SK-N-SH (cell line): ENCODE measurements around the gene CCR9. TPM values are rescaled to one million over a fixed set of nuclear protein-coding genes. Genes with fewer than 3 reads are reported as not detected.

ENCODE experiments used
- CTCF ChIA-PET: fragments of 300-600, 350-600 bp; formaldehyde crosslinking; extraction: SDS; loops from one replicate; lab custom pipeline; 2021; lab: Yijun Ruan, JAX
- POLR2A ChIA-PET: fragments of 350-600 bp; sonication (Branson Sonifier 250); formaldehyde crosslinking; extraction: SDS; loops from one replicate; lab custom pipeline; 2020; ENCODE audit warnings: antibody characterized with exemption, inconsistent platforms; lab: Yijun Ruan, JAX
- DNase-seq: peaks from one replicate; pipeline ENCODE4 v3.0.0; 2012
- H2AFZ ChIP-seq: fragments of 200-600 bp; sonication (generic); 2 replicates; pipeline ENCODE4 v1.8.1; 2016; ENCODE audit warnings: antibody characterized with exemption, mild to moderate bottlenecking, low read depth
- H3F3A ChIP-seq: fragments of 200-600 bp; sonication (generic); replicated peaks from 2 replicates; pipeline ENCODE3; 2016; ENCODE audit warnings: antibody characterized with exemption, mild to moderate bottlenecking; ENCODE audit not compliant: insufficient read depth
- H3K27ac ChIP-seq, 2 experiments: fragments of 200-500 bp in 1 of 2; fragments of 200-600 bp in 1 of 2; sonication (Bioruptor generic) in 1 of 2; sonication (generic), shearing (Covaris generic) in 1 of 2; 2 replicates each; pipeline versions ENCODE4 v1.5.1 to v1.6.1; 2014 to 2016; ENCODE audit warnings: low read depth in 2 of 2, inconsistent platforms in 1 of 2, low read length in 1 of 2, mild to moderate bottlenecking in 1 of 2, mixed read lengths in 1 of 2
- H3K27me3 ChIP-seq: fragments of 200-600 bp; sonication (generic), shearing (Covaris generic); 2 replicates; pipeline ENCODE4 v1.6.1; 2016; ENCODE audit warnings: mixed run types; ENCODE audit not compliant: insufficient read depth
- H3K36me3 ChIP-seq, 2 experiments: fragments of 200-500 bp in 1 of 2; fragments of 200-600 bp in 1 of 2; sonication (Bioruptor generic) in 1 of 2; sonication (generic) in 1 of 2; replicated peaks in 1 of 2; 2 replicates each; pipeline versions ENCODE3 to v1.5.1; 2014 to 2016; ENCODE audit warnings: low read length in 1 of 2, mild to moderate bottlenecking in 1 of 2; ENCODE audit not compliant: insufficient read depth in 2 of 2, control insufficient read depth in 1 of 2
- H3K4me1 ChIP-seq, 2 experiments: fragments of 200-500 bp in 1 of 2; fragments of 200-600 bp in 1 of 2; sonication (Bioruptor generic) in 1 of 2; sonication (generic), shearing (Covaris generic) in 1 of 2; 2 replicates each; pipeline versions ENCODE4 v1.5.1 to v1.6.1; 2014 to 2016; ENCODE audit warnings: low read depth in 1 of 2, low read length in 1 of 2, mixed run types in 1 of 2; ENCODE audit not compliant: insufficient read depth in 2 of 2, control insufficient read depth in 1 of 2
- H3K4me2 ChIP-seq: fragments of 200-600 bp; sonication (generic), shearing (Covaris generic); 2 replicates; pipeline ENCODE4 v1.6.1; 2017; ENCODE audit warnings: mixed run types
- H3K4me3 ChIP-seq, 2 experiments: fragments of 200-500 bp in 1 of 2; fragments of 200-600 bp in 1 of 2; sonication (Bioruptor generic) in 1 of 2; sonication (generic), shearing (Covaris generic) in 1 of 2; 2 replicates each; pipeline versions ENCODE4 v1.5.1 to v1.8.1; 2014 to 2016; ENCODE audit warnings: low read depth in 2 of 2, inconsistent platforms in 1 of 2, low read length in 1 of 2, mild to moderate bottlenecking in 1 of 2, mixed read lengths in 1 of 2, moderate library complexity in 1 of 2
- H3K79me2 ChIP-seq: fragments of 200-600 bp; sonication (generic); 2 replicates; pipeline ENCODE4 v1.8.1; 2017; ENCODE audit warnings: mild to moderate bottlenecking; ENCODE audit not compliant: insufficient read depth
- H3K9ac ChIP-seq: fragments of 200-600 bp; sonication (generic); 2 replicates; pipeline ENCODE4 v1.6.1; 2017; ENCODE audit warnings: mixed run types
- H3K9me2 ChIP-seq: fragments of 200-600 bp; sonication (generic); 2 replicates; pipeline ENCODE4 v1.6.1; 2017; ENCODE audit warnings: mixed run types
- H3K9me3 ChIP-seq: fragments of 200-600 bp; sonication (generic); 2 replicates; pipeline ENCODE4 v1.6.1; 2017; ENCODE audit warnings: mixed run types, mild to moderate bottlenecking, moderate library complexity
- H4K20me1 ChIP-seq: fragments of 200-600 bp; sonication (generic); 2 replicates; pipeline ENCODE4 v1.6.1; 2017; ENCODE audit warnings: mild to moderate bottlenecking, mixed run types; ENCODE audit not compliant: insufficient read depth
- CHD2 ChIP-seq: fragments of 150-350 bp; IDR thresholded peaks from 2 replicates; pipeline ENCODE4 v1.6.1; 2018; ENCODE audit warnings: low read length; ENCODE audit not compliant: partially characterized antibody
- EP300 ChIP-seq, 2 experiments: IDR thresholded peaks; 2 replicates each; pipeline versions ENCODE4 v1.4.0 to v1.6.1; 2012; ENCODE audit warnings: borderline replicate concordance in 1 of 2, low read depth in 1 of 2, low read length in 1 of 2
- EZH2phosphoT487 ChIP-seq: fragments of 200-600 bp; sonication (generic); IDR thresholded peaks from 2 replicates; pipeline ENCODE4 v1.6.1; 2017; ENCODE audit warnings: low read depth, mixed run types, mild to moderate bottlenecking, antibody characterized with exemption, moderate library complexity, borderline replicate concordance
- FOSL2 ChIP-seq: IDR thresholded peaks from 2 replicates; pipeline ENCODE4 v1.4.0; 2012; ENCODE audit warnings: low read depth, mild to moderate bottlenecking, moderate library complexity, borderline replicate concordance
- FOXJ3 ChIP-seq: sonication (generic); formaldehyde crosslinking; IDR thresholded peaks from 2 replicates; pipeline ENCODE4 v1.5.1; 2020; ENCODE audit warnings: mild to moderate bottlenecking, missing genetic modification reagents
- GABPA ChIP-seq: IDR thresholded peaks from 2 replicates; pipeline ENCODE4 v1.4.0; 2012; ENCODE audit warnings: low read depth, mild to moderate bottlenecking
- GATA2 ChIP-seq: sonication (generic); formaldehyde crosslinking; IDR thresholded peaks from 2 replicates; pipeline ENCODE4 v1.5.0; 2020; ENCODE audit warnings: mild to moderate bottlenecking, missing genetic modification reagents
- JUND ChIP-seq: IDR thresholded peaks from 2 replicates; pipeline ENCODE4 v1.4.0; 2012
- MEF2A ChIP-seq: IDR thresholded peaks from 2 replicates; pipeline ENCODE4 v1.4.0; 2012; ENCODE audit warnings: low read depth, borderline replicate concordance
- MXI1 ChIP-seq: IDR thresholded peaks from 2 replicates; pipeline ENCODE4 v1.6.1; 2012; ENCODE audit warnings: mild to moderate bottlenecking, low read depth, low read length, improper control_type of control experiment
- RAD21 ChIP-seq: IDR thresholded peaks from 2 replicates; pipeline ENCODE4 v1.6.1; 2012; ENCODE audit warnings: mild to moderate bottlenecking, low read length
- RFX5 ChIP-seq: IDR thresholded peaks from 2 replicates; pipeline ENCODE4 v1.6.1; 2012; ENCODE audit warnings: mild to moderate bottlenecking, improper control_type of control experiment, low read length
- SIN3A ChIP-seq: IDR thresholded peaks from 2 replicates; pipeline ENCODE4 v1.6.1; 2012; ENCODE audit warnings: low read depth, mild to moderate bottlenecking, low read length, moderate library complexity, borderline replicate concordance
- TCF12 ChIP-seq: IDR thresholded peaks from 2 replicates; pipeline ENCODE4 v1.4.0; 2012
- TEAD4 ChIP-seq: IDR thresholded peaks from 2 replicates; pipeline ENCODE4 v1.4.0; 2012; ENCODE audit warnings: mild to moderate bottlenecking, borderline replicate concordance; ENCODE audit not compliant: insufficient read depth
- WGBS: methylation state at CpG from one replicate; pipeline ENCODE4 v1.1.6; 2017; ENCODE audit warnings: low lambda C conversion rate; 5-methylcytosine and 5-hydroxymethylcytosine counted together
- polyA plus RNA-seq, 3 experiments: library from polyadenylated mRNA; depleted of rRNA; stranded (reverse); fragments of >200 nt; gene quantifications; 2 replicates each; pipeline ENCODE4 v1.2.3, GENCODE V29; 2012
- TF ChIP-seq, protein P1 (sequence below): IDR thresholded peaks from 2 replicates; pipeline ENCODE4 v1.4.0; 2012; ENCODE audit warnings: low read depth, borderline replicate concordance
- TF ChIP-seq, protein P2 (sequence below): IDR thresholded peaks from 2 replicates; pipeline ENCODE4 v1.4.0; 2012; ENCODE audit warnings: low read depth
- TF ChIP-seq, protein P3 (sequence below): IDR thresholded peaks from 2 replicates; pipeline ENCODE4; 2012
- TF ChIP-seq, protein P4 (sequence below): fragments of 200-600 bp; sonication (generic); IDR thresholded peaks from 2 replicates; pipeline ENCODE4 v1.6.1; 2017; ENCODE audit warnings: antibody characterized with exemption, mild to moderate bottlenecking, moderate library complexity

The CCR9 gene
- polyA plus RNA-seq, 1 of the 3 experiments (the other 2 are of a cell fraction): not detected

- Histone ChIP-seq H3K4me2 (no peak overlapping the region), H3K79me2 (no peaks in the 10 kb centered on the region), H3K9ac (no peak overlapping the region), H3K4me1 (peaks cover 0 to 3% of the 10 kb centered on the region in 2 experiments; a peak in 1 of 4 replicates), H3K36me3 (no peaks in the 10 kb centered on the region), H4K20me1 (no peaks in the 10 kb centered on the region), H3K27ac (no peak overlapping the region), H3K27me3 (no peaks in the 10 kb centered on the region), H3K4me3 (no peak overlapping the region), H3F3A (no peaks in the 10 kb centered on the region), H2AFZ (no peak overlapping the region), H3K9me3 (no peaks in the 10 kb centered on the region), H3K9me2 (no peaks in the 10 kb centered on the region)
- 50% methylated on average over 4 of the region's 4 CpGs for WGBS
- POLR2A ChIA-PET: no interaction called here
- no peak for DNase-seq
- no peak for TF ChIP-seq SIN3A
- TF ChIP-seq RAD21: no peak
- TF ChIP-seq, protein P1, sequence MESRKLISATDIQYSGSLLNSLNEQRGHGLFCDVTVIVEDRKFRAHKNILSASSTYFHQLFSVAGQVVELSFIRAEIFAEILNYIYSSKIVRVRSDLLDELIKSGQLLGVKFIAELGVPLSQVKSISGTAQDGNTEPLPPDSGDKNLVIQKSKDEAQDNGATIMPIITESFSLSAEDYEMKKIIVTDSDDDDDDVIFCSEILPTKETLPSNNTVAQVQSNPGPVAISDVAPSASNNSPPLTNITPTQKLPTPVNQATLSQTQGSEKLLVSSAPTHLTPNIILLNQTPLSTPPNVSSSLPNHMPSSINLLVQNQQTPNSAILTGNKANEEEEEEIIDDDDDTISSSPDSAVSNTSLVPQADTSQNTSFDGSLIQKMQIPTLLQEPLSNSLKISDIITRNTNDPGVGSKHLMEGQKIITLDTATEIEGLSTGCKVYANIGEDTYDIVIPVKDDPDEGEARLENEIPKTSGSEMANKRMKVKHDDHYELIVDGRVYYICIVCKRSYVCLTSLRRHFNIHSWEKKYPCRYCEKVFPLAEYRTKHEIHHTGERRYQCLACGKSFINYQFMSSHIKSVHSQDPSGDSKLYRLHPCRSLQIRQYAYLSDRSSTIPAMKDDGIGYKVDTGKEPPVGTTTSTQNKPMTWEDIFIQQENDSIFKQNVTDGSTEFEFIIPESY: no peak
- TF ChIP-seq TEAD4: no peak
- TF ChIP-seq EZH2phosphoT487: no peak
- TF ChIP-seq MXI1: no peak
- TF ChIP-seq GATA2: no peak
- TF ChIP-seq, protein P2, sequence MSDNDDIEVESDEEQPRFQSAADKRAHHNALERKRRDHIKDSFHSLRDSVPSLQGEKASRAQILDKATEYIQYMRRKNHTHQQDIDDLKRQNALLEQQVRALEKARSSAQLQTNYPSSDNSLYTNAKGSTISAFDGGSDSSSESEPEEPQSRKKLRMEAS: no peak
- TF ChIP-seq FOXJ3 (CRISPR knock-in tag): no peak
- TF ChIP-seq FOSL2: no peak
- no peak for TF ChIP-seq CHD2
- no peak for TF ChIP-seq GABPA
- no peak for TF ChIP-seq TCF12
- TF ChIP-seq JUND: no peak
- TF ChIP-seq, protein P3, sequence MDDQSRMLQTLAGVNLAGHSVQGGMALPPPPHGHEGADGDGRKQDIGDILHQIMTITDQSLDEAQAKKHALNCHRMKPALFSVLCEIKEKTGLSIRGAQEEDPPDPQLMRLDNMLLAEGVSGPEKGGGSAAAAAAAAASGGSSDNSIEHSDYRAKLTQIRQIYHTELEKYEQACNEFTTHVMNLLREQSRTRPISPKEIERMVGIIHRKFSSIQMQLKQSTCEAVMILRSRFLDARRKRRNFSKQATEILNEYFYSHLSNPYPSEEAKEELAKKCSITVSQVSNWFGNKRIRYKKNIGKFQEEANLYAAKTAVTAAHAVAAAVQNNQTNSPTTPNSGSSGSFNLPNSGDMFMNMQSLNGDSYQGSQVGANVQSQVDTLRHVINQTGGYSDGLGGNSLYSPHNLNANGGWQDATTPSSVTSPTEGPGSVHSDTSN: no peak
- TF ChIP-seq RFX5: no peak
- no peak for TF ChIP-seq MEF2A
- no peak for TF ChIP-seq EP300 (IDR thresholded peaks at IDR 0.05; ENCODE audit: borderline replicate concordance in 1 of 2, low read depth in 1 of 2, low read length in 1 of 2)
- TF ChIP-seq, protein P4, sequence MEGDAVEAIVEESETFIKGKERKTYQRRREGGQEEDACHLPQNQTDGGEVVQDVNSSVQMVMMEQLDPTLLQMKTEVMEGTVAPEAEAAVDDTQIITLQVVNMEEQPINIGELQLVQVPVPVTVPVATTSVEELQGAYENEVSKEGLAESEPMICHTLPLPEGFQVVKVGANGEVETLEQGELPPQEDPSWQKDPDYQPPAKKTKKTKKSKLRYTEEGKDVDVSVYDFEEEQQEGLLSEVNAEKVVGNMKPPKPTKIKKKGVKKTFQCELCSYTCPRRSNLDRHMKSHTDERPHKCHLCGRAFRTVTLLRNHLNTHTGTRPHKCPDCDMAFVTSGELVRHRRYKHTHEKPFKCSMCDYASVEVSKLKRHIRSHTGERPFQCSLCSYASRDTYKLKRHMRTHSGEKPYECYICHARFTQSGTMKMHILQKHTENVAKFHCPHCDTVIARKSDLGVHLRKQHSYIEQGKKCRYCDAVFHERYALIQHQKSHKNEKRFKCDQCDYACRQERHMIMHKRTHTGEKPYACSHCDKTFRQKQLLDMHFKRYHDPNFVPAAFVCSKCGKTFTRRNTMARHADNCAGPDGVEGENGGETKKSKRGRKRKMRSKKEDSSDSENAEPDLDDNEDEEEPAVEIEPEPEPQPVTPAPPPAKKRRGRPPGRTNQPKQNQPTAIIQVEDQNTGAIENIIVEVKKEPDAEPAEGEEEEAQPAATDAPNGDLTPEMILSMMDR: no peak
- CTCF ChIA-PET: interaction anchor here (1.7 to 1.8 kb wide), 3 partner anchors 18 to 168 kb away, joined by 4 to 6 read pairs (median 5); no protein-coding TSS in a partner anchor
Measured at GRCh38 chr3:45910892-45911291, 24.5 kb downstream of the CCR9 start.
